Fibroblast of skin of right biceps (primary cell): ENCODE data around the gene CYB561D1.

Experiments
- DNase-seq: peaks from one replicate; pipeline ENCODE4 v3.0.0-alpha.2; 2013

Gene CYB561D1

DNA sequence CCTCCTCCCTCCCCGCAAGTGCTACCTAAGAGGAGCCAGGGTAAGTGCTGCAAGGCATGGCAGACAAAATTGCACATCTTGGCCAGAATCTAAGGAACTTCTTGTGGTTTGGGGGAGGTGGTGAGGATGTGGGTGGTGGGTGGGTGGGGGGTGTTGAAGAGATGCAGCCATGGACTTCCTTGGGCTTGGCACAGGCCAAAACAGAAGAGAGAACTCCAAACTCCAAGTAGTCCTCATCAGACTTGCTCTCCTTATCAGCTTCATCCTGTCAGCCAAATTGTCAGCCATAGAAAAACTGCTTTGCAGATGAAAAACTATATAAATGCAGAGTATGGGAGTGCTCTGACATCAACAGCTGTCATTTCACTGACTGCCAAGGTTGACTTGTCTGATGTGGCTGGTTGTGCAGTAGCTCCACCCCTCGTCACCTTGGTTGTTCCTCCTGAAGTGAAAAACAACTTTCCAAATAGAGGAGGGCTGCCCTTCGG, 8.5 kb downstream of the CYB561D1 start:
- no peak for DNase-seq

DNA sequence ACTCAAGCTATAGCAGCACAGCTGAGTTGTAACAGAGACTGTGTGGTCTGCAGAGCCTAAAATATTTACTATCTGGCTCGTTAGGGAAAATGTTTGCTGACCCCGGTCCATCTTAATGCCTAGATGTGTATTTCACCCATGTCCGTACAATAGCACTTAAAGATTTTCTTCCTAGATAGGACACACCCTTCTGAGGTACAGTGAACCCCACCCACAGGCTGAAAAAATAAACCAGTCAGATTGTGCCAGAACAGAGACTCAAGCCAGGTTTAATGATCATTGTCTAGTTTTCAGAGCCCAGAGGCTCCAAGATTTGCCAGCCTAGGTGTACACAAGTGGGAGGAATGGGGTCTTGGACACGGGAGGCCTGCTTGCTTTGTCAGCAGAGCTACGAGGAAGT, 10.0 kb downstream of the CYB561D1 start:
- DNase-seq = no peak

DNA sequence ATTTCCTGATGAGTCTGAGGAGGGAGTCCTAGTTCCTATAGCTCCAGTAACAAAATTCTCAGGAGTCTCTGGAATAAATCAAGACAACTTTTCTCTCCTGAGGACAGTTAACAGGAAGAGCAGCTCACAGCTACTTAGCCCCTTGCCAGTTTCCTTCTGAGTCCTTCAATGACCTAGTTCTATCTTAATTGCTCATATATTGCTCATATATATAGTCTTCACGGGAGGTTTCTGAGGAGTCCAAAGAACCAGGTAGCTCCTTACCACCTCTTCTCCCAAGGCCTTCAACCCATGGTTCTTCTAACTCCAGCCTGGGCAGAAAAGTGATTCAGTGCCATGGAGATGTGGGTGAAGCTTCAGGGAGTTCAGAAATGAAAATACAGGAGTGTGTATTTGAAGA, 11.1 kb downstream of the CYB561D1 start:
- DNase-seq = no peak

DNA sequence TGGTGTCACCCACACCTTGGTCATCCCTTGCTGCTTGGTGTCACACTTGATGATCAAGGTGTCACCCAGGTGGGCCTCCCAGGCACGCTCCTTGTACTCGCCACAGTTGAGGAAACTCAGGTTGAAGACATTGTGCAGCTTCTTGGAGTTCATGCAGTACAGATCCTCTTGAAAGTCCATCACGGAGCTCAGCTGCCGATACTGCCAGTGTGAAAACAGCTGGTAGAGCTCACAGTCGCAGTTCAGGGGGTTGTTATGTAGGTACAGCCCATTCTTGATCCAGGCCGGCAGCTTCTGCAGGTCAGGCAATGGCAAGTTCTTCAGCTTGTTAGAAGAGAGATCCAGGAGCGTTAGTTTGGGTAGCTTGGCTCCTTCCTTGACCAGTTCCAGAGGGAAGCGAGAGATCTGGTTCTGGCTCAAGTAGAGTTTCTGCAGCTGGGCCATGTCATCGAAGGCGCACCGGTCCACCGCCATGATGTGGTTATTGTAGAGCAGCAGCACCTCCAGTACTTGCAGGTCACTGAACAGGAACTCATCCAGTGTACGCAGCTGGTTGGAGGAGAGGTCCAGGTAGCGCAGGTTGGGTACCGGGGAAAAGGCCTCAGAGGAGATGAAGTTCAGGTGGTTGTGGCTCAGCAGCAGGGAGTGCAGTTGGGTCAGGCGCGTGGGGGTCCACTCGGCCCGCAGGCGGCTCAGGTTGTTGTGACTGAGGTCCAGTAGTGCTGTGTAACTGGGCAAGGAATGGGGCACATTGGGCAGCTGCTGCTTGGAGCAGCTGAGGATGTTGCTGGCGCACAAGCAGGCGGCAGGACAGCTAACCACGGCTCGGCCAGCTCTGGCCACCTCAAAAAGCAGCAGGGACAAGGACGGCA, 14.3 kb downstream of the CYB561D1 start:
- no peak for DNase-seq

DNA sequence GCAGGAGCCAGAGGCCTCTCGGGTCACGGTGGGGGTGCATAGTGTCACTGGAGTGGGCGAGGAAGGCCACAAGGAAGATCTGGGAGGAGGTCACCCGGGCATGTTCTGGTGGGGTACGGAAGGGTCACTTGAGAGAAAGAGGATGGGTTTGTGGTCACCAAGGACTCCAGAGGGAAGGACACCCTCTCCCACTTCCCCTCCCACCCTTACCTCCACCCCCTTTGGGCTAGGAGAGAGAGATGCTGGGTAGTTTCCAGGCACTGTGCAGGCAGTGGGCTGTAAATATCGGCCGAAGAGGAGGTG, 14.9 kb downstream of the CYB561D1 start:
- DNase-seq = no peak

DNA sequence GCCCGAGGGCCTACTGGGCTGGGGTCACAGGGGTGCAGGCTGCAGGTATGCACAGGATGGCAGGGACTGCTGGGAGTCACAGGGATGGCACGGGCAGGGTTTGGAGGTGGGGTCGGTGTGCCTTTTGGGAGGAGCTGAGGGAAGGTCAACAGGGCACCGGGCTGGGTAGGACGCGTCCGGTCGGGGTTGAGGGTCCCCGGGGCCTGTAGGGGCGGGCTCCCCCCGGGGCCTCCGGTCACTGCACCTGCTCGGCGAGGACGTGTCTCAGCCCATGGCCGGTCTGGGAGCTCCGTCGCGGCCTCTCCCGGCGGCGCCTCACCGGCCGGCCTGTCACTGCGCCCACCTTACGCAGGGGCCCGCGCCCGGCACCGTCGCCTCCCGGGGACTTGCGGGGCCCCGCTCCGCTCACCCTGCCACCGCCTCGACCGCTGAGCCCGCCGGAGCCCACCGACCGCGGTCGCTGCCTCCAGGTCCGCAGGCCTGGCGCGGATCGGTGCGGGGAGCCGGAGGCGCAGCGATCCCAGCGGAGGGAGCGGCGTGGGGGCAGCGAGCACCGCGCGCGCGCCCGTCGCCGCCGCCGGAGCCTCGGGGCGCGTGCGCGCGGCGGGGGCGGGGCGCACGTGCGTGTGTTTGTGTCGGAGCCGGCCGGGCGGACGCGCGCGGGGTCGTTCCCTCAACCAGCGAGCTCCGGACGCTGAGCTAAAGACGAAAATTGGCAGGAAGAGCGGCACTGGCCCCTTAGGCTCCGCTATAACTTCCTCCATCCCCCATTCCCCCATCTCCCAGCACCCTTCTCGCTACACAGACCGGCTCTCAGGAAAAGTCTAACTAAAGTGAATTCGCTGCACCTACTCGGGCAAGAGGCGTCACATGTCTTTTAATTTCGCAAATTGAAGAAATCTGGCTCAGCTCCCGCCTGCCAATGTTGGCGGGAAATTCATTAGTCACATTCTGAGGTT, 15.6 kb downstream of the CYB561D1 start, which contains the start of gene AMIGO1:
Gene AMIGO1, minus strand, starts transcription at position 552 of the 959 bp plus-strand sequence. CDS start 815 bp downstream, outside the sequence.
- peak; percentile 51 for DNase-seq

DNA sequence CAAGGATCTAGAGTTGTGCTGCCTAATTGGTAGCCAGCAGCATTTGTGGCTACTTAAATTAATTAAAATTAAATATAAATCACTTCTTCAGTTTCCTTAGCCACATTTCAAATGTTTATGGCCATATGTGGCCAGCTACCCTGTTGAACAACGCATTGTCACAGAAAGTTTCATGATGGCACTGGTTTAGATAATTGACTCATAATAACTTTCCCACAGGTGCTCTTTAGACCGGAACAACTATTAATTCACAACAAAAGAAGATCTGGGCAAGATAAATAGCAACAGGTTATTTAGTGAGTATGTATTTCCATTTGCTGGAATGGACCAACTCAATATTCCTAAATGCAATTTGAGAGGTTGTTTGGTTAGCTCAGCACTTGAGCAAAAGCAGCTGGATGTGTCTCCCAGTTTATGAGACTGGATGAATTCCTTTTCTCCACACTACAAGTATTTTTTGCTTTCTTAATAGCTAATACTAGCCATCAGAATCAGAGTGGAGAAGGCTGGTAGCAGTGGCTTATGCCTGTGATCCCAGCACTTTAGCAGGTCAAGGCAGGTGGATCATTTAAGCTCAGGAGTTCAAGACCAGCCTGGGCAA, 19.3 kb downstream of the CYB561D1 start:
- DNase-seq = no peak

DNA sequence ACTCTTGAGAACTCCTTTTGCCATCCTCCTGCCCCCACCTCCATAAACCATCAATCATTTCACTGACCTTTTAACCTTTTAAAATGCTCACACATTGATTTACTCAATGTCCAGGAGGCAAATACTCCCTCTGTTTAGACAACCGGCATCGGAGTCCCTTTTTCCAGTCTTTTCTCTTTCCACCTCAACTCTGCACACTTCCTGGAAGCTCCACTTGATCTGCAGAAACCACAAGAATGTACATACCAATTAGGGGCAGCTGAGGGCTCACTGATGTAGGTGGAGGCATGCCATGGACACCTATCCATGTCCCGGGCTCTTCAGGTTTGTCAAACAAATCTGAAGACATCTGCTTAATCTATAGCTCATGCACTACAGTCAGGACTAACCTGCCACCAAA, 21.0 kb downstream of the CYB561D1 start:
- no peak for DNase-seq

DNA sequence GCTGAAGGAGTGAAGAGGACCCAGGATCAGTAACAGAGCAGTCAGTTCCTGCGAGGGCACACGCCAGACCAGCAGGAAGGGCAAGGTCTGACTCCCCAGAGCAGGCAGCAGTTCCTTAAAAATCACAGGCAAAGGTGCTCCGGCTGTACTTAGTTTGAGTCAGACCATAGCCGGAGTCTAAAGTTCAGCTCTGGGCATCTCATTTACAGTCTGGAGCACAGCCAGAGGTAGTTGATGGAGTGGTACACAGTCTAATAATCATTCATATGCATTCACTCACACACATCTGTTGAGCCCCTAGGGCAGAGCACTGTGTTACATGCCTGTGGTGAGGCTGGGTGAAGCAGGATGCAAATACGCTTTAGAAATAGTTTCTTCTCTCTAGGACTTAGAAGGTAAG, 23.0 kb downstream of the CYB561D1 start:
- peak; percentile 36 for DNase-seq

DNA sequence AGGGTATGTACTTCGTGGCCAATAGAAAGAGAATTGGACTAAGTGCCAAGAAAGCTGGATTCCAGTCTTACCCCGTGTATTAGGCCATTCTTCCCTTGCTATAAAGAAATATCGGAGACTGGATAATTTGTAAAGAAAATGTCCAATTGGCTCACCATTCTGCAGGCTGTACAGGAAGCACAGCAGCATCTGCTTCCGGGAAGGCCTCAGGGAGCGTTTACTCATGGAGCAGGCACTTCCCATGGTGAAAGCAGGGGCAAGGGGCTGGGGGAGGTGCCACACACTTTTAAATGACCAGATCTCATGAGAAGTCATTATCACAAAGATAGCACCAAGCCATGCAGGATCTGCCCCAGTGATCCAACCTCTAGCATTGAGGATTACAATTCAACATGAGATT, 23.4 kb downstream of the CYB561D1 start:
- no peak for DNase-seq

DNA sequence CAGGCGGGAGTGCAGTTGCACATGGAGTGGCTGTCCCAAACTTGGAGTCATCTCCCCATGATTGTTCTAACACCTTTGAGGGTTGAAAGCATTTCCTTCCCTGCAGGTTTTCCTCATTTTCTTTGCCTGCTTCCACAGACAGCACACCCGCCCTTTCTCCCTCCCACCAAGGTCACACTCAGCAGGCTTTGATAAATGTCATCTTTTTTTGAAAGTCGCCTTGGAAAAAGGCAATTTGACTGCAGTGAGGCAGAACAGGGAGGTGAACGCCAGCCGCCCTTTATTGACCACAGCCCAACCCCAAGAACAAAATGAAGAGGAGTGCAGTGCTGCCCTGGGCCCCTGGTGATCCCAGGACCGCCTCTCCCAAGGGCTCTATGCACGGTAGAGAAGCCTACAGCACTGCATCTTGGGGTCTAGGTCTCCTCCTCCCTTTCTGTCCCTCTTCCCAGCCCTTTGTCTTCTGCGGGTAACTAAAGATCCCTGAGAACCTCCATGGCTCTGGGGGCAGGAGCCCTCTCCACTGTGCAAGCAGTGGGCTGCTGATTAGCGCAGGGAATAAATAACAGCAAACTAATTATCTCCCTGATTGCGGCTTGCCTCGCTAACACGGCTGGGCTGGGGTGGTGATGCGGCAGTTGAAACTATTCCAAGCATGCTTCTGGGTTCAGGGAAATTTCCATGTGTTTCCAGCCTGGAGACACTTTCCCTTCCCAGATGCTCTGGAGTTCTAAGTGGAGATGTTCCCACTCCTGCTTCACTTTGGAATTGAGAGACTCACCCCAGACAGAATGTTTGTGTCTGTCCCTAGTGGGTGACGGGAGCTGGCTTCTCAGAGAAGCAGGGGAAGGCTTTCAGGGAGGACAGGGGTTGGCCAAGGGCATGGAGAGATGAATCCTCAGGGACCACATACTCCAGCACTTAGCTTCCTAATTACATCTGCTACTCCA, 27.4 kb downstream of the CYB561D1 start:
- no peak for DNase-seq

DNA sequence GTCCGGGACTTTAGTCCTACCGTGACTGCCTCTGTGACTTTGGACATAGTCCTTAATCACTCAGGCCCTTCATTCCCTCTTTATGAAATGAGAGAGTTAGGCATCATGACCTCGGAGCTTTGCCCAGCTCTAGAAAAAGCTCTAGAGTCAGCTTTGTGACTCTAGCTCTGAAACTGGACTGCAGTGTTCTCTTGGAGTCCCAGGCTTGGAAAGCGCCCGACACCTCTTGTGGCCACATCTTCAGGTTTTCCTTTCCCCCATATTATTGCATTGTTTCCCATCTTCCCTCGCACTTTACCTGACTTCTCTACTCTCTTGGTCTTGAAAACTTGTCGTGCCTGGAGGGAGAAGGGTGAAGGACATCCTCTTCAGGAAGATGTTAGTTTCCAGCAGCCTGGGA, 28.1 kb downstream of the CYB561D1 start:
- DNase-seq = no peak

DNA sequence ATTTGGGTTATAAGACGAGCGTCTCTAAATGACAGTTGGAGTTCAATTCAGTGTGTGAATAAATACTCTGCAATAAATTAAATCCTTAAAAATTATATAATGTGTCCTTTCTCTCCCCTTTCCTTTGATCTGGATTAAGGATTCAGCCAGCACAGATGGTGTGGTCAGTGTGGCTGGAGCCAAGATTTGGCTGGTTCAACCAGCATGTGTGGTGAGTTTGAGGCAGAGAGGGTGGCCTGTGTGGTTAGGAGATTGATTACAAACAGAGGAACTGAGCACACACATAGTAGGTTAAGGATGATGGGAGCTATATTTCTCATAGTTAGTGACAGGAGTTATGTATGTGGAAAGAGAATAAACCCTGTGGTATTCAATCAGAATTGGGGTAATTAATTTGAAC, 29.8 kb downstream of the CYB561D1 start:
- DNase-seq = no peak

DNA sequence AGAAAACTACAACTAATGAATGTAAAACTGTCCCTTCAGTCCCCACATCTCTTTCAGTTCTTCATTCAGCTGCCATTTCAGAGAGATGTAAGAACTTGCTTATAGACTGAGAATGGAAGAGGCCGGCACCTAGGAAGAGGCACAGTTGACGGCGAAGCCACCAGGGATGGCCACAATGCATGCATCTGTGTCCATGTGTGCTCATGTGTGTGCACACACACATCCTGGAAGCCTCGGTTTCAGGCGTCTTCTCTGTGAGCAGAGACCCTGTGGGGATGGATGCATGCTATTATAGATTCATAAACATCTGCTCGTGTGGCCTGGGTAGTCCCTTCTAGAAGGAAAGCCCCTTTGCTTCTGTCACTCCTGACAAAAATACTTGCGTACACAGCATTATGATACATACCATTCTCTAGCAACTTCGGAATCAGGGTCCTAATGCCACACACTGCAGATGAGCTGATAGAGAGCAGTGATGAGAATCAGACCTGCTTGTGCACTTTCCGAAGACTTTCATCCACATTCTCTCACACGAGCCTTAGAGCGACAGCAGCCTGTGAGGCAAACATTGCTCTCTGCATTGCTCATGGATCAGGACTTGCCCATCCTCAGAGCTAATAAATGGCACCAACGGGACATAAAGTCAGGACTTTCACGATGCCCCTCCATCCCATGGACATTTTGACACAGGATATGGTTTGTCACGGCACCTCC, 33.4 kb downstream of the CYB561D1 start:
- no peak for DNase-seq

DNA sequence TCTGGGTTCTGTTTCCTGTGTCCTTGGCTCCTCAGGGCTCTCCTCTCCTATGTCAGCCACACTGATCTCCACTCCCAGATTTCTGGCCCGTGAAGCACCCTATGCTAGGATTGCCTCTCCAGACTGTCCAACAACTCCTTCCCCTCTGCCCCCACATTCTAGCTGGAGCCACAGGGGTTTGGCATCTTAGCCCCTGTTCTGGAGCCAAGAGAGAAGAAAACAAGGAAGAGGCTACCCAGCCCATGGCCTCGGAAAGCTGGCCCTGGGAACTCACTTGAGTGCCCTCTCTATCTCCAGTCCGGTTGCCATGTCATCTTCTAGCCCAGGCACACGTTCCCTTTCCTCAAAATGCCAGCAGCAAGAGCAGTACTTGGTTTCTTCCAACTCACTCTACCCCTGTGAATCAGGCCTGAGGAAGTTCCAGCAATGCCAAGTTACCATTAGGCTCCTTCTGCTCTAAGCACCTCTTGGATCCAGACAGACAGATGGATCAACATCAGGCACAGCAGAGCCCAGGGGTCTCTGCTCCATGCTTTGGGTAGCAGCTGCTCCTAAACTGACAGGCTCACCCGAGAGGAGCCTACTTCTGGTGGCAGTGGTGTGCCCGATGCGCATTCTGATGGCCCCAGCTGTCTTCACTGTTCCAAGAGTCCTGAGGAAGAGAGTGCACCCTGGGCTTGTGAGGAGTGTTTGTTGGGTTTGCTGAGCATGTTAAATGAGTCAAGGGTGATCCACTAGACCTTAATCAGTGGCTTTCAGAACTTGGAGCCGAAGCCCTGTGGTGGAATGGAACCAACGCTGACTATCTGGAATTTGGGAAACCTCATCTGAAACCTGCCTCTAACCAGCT, 34.2 kb downstream of the CYB561D1 start:
- DNase-seq = no peak

DNA sequence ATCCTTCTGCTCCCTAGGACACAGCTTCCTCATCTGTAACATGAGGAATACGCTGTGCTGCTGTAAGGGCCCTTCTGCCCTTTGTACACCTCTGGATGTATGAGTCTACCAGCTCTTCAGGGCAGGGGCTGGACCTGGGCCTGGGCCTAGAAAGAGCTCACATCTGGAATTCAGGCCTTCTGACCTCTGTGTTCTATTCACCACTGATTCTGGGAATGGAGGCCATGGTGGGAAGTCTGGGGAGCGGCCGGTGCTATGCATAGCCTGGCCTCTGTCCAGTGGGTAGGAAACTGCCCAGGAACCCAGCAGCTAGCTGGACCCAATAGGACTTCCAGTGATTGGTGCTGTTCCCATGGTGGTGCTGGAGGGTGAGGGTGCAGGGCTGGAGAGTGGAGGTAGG, 34.8 kb downstream of the CYB561D1 start:
- DNase-seq = no peak

DNA sequence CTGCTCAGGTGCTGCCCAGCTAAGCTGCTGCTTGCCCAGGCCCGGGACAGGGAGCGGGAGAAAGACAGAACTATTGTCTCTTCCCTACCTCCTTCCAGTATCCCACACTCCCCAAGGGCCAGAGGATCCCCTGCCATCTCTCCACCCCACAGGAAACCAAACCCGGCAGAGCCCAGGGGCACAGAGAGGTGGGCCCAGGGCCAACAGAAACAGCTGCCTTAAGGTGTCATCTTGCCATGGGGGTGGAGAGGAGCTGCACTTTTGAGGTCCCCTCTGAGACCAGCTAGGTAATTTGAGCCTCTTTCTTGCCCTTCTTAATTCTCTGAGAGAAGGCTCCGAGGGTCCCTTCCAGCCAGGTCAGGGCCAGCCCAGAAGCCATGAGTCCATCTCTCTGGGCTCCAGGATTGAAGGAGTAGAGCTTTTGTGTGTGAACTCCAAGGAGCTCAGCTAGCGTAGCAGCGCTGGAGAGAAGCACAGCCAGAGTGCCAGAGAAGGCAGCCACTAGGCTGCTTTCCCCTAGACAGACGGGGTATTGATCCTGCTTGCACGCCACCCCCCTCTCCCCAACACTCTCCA, 36.1 kb downstream of the CYB561D1 start:
- no peak for DNase-seq

DNA sequence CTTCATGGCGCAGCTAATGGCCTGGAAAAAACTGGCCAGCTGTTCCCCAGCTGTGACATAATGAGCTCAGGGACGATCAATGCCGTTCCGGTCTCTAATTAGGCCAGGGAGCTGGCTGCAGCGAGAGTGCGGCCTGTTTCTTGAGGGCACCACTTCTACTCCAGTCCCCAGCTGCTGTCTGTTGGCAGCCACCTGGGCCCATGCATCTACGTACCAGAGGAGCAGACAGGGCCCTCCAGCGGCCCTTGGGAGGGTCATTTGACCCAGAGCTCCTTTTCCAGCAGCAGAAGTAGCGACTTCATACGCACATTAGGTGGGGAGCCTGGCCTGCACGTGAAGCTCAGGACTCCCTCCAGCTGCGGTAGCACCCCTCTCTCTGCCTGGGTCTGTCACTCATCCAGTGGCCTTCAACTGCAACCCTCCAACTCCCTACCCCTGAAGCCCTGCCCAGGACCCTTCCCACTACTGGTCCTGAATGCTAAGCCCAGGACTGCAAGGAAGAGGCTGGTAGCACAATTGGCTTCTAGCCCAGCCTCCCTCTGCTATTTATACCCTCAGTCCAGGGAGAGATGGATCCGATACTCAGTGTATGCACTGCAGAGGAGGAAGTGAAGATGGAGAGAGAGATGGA, 36.7 kb downstream of the CYB561D1 start:
- no peak for DNase-seq

DNA sequence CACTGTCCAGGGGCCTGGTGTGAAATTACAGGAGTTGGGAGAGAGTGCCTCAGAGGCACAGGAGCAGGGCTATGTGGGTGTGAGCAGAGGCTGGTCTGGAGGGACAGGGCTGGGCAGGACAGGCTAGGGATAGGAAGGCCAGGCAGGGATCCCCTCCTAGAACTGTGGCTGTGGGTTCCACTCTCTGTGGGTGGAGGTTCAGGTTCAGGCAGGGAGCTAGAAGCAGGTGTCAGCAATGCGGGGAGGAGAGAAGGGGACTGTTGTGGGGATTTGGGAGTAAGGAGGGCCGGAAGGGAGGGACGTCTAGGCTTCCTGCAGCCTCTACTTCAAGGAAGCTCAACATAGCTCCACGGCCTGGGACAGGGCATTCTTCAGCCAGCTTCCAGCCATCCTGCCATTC, 37.5 kb downstream of the CYB561D1 start:
- DNase-seq = no peak
